HG02588 (cell line): Measurements from ENCODE around the gene KIAA0753.

Experiments used
- ATAC-seq: cut with Tn5 transposase; IDR thresholded peaks from one replicate; pipeline ENCODE4 v1.9.1; 2021; ENCODE audit warnings: mild to moderate bottlenecking, moderate library complexity; ENCODE audit not compliant: unreplicated experiment

KIAA0753 gene

GRCh38 chr17:6640536-6641246 is at the start of gene KIAA0753, which contains the start of gene TXNDC17:
KIAA0753 (minus strand) TSS chr17:6640711; CDS start chr17:6635103, 5,608 bp downstream.
TXNDC17 (plus strand) TSS chr17:6641060; CDS start chr17:6641083, 23 bp downstream.
- peak; percentile 82 for ATAC-seq

GRCh38 chr17:6688944-6689343 is 48.4 kb upstream of the KIAA0753 start:
- no peak for ATAC-seq

DNA sequence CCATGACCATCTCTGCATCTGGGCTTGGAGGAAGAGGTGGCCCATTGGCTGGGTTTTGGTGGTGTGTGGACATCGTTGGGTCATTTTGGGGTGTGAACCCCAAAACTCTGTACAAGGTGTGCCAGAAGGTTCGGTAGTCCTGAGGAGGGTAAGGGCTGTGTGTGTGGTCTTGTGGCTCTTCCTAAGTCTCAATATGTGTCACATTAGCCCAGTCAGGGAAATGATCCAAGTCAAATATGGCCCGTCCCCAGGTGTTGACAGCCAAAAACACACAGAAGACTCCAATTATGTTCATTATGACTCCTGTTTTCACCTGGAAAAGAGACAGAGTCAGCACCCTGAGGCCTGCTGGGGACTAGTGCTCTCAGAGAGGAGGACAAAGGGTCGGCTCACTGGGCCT is 45.5 kb upstream of the KIAA0753 start:
- no peak for ATAC-seq

- no peak for ATAC-seq
Observed at GRCh38 chr17:6684881-6685767, 44.6 kb upstream of the KIAA0753 start.

- no peak for ATAC-seq
Observed at GRCh38 chr17:6684460-6684783, 43.9 kb upstream of the KIAA0753 start.

GRCh38 chr17:6683730-6684459 is 43.4 kb upstream of the KIAA0753 start:
- no peak for ATAC-seq

DNA sequence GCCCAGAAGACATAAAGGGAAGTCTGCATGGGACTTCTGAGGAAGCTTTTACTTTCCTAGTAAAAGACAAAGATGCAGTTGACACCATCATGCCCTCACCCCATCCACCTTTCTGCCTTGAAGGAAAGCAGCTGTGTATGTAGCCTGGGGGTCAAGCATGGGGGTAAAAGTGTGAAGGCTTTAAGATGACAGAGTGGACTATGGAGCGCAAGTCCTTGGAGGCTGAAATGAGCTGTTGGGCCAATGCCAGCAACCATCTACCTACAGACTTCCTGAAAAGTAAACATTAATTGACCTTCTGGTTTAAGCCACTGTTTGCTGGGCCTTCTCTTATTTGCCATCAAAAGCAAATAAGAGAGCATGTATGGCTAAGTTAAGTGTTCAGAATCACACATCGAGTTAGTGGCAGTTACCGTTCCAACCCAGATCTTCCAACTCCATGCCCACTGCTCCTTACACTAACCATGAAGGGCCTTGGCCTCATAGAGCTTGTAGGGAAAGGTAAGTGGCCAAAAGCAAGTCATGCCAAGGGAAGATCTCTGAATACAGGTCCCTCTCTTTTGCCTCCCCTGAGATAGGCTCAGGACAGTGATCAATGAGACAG is 42.7 kb upstream of the KIAA0753 start:
- ATAC-seq: no peak

DNA sequence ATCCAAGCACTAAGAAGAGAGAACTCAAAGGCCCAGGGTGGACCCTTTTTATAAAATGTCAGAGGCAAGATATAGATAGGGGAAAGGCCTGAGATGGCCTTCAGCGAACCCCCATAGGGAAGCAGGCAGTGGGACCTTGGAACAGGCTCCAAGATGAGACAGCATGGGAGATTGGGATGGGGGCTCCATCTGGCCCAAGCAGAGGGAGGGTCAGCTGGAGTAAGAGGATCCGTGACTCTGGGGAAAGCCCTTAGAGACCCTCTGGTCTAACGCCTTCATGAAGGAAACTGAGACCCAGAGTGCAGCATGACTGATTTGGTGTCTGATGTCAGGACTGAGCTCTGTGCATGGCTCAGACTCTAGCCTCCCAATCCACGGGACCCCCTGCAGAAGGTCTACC is 41.8 kb upstream of the KIAA0753 start:
- ATAC-seq: no peak

DNA sequence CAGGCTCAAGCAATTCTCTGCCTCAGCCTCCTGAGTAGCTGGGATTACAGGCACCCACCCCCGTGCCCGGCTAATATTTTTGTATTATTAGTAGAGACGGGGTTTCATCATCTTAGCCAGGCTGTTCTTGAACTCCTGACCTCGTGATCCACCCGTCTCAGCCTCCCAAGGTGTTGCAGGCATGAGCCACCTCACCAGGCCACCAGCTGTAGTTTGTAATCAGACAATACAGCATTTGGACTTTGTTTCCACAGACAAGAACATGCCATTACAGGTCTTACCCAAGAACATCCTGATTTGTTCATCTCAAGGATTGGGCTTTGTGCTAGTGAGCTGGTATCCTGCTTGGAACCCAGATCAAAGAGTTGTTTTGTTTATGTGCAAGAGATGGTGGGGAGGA is 41.2 kb upstream of the KIAA0753 start:
- no peak for ATAC-seq

GRCh38 chr17:6681176-6681575 is 40.7 kb upstream of the KIAA0753 start:
- no peak for ATAC-seq

DNA sequence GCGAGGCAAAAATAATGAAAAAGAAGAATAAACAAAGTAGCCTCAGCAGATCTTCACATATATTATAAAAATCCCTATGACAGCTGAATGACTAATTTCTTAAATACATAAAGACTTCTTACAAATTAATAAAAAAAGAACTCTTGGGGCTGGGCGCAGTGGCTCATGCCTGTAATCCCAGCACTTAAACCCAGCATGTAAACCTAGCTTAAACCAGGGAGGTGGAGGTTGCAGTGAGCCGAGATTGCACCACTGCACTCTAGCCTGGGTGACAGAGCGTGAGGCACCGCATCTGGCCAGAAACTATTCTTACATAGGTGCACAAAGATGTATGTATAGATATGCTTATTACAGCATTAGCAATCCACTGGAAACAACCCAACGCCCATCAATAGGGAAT is 38.7 kb upstream of the KIAA0753 start:
- no peak for ATAC-seq

DNA sequence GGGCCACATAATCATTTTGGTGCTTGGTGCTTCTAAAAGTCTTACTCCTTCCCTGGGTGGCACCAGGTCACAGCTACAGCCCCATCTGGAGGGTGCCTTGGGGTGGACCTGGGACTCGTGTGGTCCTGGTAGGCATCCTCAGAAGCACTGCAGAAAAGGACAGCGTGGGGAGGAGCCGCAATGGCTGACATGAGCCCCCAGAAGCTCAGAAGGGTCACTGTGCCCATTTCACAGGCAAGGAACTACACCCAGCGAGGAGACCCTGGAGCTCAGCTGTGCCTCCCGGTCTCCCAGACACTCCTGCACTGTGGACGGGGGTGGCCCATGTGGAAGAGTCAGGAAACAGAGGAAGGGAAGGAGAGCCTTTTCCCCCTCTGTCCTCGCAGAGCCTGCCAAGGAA is 37.4 kb upstream of the KIAA0753 start:
- no peak for ATAC-seq

- ATAC-seq: no peak
Observed at GRCh38 chr17:6677158-6677831, 36.8 kb upstream of the KIAA0753 start.

- ATAC-seq: no peak
Observed at GRCh38 chr17:6676802-6677157, 36.3 kb upstream of the KIAA0753 start.

GRCh38 chr17:6675201-6675825 is 34.8 kb upstream of the KIAA0753 start:
- no peak for ATAC-seq

GRCh38 chr17:6674586-6674985 is 34.1 kb upstream of the KIAA0753 start:
- no peak for ATAC-seq

DNA sequence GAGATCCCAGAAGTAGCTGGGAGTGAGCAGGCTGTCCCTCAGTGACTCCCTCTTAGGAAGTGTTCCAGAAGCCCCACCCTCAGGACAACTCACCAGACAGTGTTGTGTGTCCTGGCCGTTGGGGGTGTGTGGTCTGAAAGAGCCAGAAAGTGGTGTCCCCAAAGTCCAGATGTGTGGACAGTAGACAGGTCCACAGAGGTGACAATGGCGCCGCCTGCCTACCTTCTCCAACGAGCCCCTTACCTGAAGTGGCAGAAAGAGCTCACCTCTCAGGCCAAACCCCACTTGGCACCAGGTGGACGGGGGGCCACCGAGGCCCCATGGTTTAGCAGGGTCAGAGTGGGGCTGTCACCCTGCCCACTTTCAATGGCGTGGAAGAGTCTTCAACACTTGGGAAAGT is 30.9 kb upstream of the KIAA0753 start:
- no peak for ATAC-seq

DNA sequence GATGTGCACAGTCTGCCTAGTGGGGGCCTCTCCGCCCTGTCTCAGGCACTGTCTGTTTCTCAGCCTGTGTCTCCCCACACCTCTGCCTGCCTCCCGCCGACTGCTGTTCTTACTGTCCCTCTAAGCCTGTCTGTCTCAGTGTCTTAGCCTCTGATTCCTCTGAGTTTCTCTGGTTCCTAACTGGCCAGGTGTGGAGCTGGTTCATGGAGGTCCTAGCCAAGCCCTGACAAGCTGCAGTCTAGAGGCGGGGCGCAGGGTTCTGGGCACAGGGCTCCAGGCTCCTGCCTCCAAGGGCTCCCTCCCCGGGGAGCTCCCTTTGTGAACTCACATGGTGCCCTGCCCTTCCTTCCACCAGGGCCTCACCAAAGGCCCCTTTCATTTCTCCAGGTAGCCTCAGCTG is 30.5 kb upstream of the KIAA0753 start:
- ATAC-seq: no peak

- no peak for ATAC-seq
Observed at GRCh38 chr17:6670571-6670970, 30.1 kb upstream of the KIAA0753 start.
